Measurements from ENCODE around the gene CYSRT1. TPM values are rescaled to one million over a fixed set of nuclear protein-coding genes. Genes with fewer than 3 reads are reported as not detected.

CYSRT1 gene
- total RNA-seq, 1 donor from 2014 or later = 1.3 TPM

DNA sequence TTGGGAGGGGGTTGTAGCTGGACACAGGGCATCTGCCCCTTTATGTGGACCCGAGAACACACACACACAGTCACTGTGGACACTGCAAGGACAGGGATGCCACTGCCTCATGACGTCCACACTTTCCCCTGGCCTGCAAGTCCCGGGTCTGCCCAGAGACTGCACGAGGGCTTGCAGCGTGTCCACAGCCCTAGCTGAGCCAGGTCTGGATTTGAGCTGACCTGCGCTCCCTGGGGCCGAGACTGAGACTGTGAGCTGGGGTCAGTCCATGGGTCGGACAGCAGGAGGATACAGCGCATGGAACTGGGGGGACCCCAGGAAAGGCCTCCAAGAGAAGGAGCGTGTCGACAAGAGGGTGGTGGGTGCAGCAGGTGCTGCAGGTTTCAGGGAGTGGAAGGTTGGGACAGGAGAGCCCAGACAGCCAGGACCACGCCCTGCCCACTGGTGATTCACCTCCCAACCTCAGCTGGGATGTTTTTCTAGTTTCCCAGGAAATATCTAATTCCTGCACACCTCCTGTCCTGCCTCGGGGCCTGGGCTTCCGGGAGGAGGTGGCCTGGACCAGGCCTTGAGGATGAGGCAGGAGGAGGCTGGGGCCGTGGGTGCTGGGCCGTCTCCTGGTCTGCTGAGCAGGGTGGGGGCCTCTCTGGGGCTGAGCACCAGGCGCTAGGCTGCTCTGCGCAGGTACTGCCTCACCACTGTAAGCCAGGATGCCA, 1.5 kb downstream of the CYSRT1 start:
- no peaks in the 10 kb centered on the region for H3K36me3 ChIP-seq (ENCODE audit: insufficient read depth, low read length)
- no peak overlapping the region for H3K4me3 ChIP-seq (ENCODE audit: insufficient read depth, low read depth, low read length)
- no peaks in the 10 kb centered on the region for H4K20me1 ChIP-seq (ENCODE audit: insufficient read depth, low read length)
- no peak overlapping the region for H3K4me2 ChIP-seq (ENCODE audit: low read length)
- Mint-ChIP-seq H3K9me3 (ENCODE audit: unreplicated experiment) (no peaks in the 10 kb centered on the region), H3K27me3 (ENCODE audit: low read depth, unreplicated experiment) (no peaks in the 10 kb centered on the region), H3K36me3 (ENCODE audit: low read depth, unreplicated experiment) (no peaks in the 10 kb centered on the region), H3K4me1 (ENCODE audit: low read depth, unreplicated experiment) (peaks cover 4% of the 10 kb centered on the region), H3K27ac (ENCODE audit: unreplicated experiment) (no peak overlapping the region), H3K4me3 (ENCODE audit: unreplicated experiment) (no peak overlapping the region)
- H3K9ac ChIP-seq (ENCODE audit: low read length) = no peak overlapping the region
- peaks cover 22% of the 10 kb centered on the region for H3K4me1 ChIP-seq (ENCODE audit: insufficient read depth, low read length)
- DNase-seq (ENCODE audit: low read depth) (no peak), FAIRE-seq (no peak)
- no peak overlapping the region for H2AFZ ChIP-seq (ENCODE audit: low read depth, low read length)
- no peak overlapping the region for H3K27ac ChIP-seq (ENCODE audit: low read depth, low read length)
- no peak for TF ChIP-seq EZH2 (IDR thresholded peaks at IDR 0.05; ENCODE audit: insufficient read depth, low read length)
- TF ChIP-seq, protein P1, sequence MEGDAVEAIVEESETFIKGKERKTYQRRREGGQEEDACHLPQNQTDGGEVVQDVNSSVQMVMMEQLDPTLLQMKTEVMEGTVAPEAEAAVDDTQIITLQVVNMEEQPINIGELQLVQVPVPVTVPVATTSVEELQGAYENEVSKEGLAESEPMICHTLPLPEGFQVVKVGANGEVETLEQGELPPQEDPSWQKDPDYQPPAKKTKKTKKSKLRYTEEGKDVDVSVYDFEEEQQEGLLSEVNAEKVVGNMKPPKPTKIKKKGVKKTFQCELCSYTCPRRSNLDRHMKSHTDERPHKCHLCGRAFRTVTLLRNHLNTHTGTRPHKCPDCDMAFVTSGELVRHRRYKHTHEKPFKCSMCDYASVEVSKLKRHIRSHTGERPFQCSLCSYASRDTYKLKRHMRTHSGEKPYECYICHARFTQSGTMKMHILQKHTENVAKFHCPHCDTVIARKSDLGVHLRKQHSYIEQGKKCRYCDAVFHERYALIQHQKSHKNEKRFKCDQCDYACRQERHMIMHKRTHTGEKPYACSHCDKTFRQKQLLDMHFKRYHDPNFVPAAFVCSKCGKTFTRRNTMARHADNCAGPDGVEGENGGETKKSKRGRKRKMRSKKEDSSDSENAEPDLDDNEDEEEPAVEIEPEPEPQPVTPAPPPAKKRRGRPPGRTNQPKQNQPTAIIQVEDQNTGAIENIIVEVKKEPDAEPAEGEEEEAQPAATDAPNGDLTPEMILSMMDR (IDR thresholded peaks at IDR 0.05; ENCODE audit: insufficient read depth, low read depth, low read length) = no peak
- no peaks in the 10 kb centered on the region for H3K79me2 ChIP-seq (ENCODE audit: insufficient read depth, low read length)
- no peaks in the 10 kb centered on the region for H3K9me3 ChIP-seq (ENCODE audit: insufficient read depth, low read depth, low read length)
- H3K27me3 ChIP-seq (ENCODE audit: insufficient read depth, low read length) = no peaks in the 10 kb centered on the region

DNA sequence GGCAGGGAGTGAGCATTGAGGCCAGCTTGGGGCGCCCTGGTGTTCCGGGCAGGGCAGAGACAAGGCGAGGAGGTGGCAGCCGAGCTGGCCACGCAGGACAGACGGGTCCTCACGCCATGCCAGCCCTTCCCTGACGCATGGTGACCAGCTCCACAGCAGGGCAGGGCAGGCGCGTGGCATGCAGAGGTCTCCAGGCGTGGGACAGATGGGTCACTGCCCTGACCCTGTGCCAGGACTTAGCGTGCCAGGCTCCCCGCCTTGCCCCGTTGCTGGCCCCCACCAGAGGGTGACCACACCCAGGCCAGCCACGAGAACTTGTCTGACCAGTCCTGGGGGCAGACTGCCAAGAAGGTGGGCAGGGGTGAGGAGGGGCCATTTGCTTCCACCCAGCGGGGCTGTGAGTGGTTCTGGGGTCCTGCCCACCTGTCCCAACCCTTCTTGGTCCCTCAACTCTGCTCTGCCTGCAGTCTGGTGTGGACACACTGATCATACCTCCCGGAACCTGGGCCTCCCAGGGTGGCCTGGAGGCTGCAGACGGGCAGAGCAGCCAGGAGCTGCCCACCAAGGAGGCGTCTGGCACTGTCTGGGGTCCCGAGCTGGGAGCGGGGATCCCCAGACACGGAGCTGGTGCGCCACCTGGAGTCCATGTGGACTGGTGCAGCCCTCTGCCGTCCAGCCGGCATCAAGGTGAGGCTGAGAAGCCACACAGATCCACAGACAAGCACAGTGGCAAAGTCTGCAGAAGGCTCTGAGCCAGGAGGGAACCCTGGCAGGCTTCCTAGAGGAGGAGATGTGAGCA, 2.3 kb downstream of the CYSRT1 start, which contains the start of gene RNF224:
Gene RNF224, plus strand, starts transcription at position 449 of the 799 bp plus-strand sequence. CDS start 834 bp downstream, outside the sequence.
- Histone ChIP-seq H3K4me3 (ENCODE audit: insufficient read depth, low read depth, low read length) (no peak within 1 kb of the TSS), H2AFZ (ENCODE audit: low read depth, low read length) (peak within 1 kb of the TSS; percentile 18), H3K9me3 (ENCODE audit: insufficient read depth, low read depth, low read length) (no peaks in the 10 kb centered on the region), H3K4me2 (ENCODE audit: low read length) (peak within 1 kb of the TSS; percentile 35), H3K4me1 (ENCODE audit: insufficient read depth, low read length) (peaks cover 22% of the 10 kb centered on the region), H3K27ac (ENCODE audit: low read depth, low read length) (no peak within 1 kb of the TSS), H3K79me2 (ENCODE audit: insufficient read depth, low read length) (no peaks in the 10 kb centered on the region), H3K36me3 (ENCODE audit: insufficient read depth, low read length) (no peaks in the 10 kb centered on the region), H3K9ac (ENCODE audit: low read length) (no peak within 1 kb of the TSS), H4K20me1 (ENCODE audit: insufficient read depth, low read length) (no peaks in the 10 kb centered on the region), H3K27me3 (ENCODE audit: insufficient read depth, low read length) (no peaks in the 10 kb centered on the region)
- Mint-ChIP-seq H3K27me3 (ENCODE audit: low read depth, unreplicated experiment) (no peaks in the 10 kb centered on the region), H3K9me3 (ENCODE audit: unreplicated experiment) (no peaks in the 10 kb centered on the region), H3K36me3 (ENCODE audit: low read depth, unreplicated experiment) (no peaks in the 10 kb centered on the region), H3K4me3 (ENCODE audit: unreplicated experiment) (no peak within 1 kb of the TSS), H3K4me1 (ENCODE audit: low read depth, unreplicated experiment) (peaks cover 4% of the 10 kb centered on the region), H3K27ac (ENCODE audit: unreplicated experiment) (peak within 1 kb of the TSS; percentile 77)
- TF ChIP-seq, protein P1 (IDR thresholded peaks at IDR 0.05; ENCODE audit: insufficient read depth, low read depth, low read length) = peak; percentile 61
- no peak for TF ChIP-seq EZH2 (IDR thresholded peaks at IDR 0.05; ENCODE audit: insufficient read depth, low read length)
- no peak for FAIRE-seq
- peak; percentile 27 for DNase-seq (ENCODE audit: low read depth)
